Astrocyte of the cerebellum (primary cell): Measurements from ENCODE around the gene ZBP1.

ENCODE experiments used
- DNase-seq: peaks from one replicate; pipeline ENCODE4 v3.0.0-alpha.2; 2011; ENCODE audit warnings: low read depth
- H3K4me3 ChIP-seq: 2 replicates; pipeline ENCODE4 v1.5.1; 2011; ENCODE audit warnings: mild to moderate bottlenecking, low read depth, low read length, moderate library complexity
- CTCF ChIP-seq: IDR thresholded peaks from 2 replicates; pipeline ENCODE4 v1.5.1; 2012; ENCODE audit warnings: low read length, low read depth, moderate library complexity, mild to moderate bottlenecking; ENCODE audit errors: missing control alignments
- in situ Hi-C: cut with HindIII; loops from 2 replicates; pipeline ENCODE4 v1.10.0; 2017; ENCODE audit warnings: low sequenced_read_pairs

Gene ZBP1

GRCh38 chr20:57557926-57558613, 62.2 kb downstream of the ZBP1 start:
- H3K4me3 ChIP-seq, result no peak overlapping the region
- no peak for DNase-seq
- in situ Hi-C loops, result no loop called here
- TF ChIP-seq CTCF, result no peak

- in situ Hi-C loops, result no loop called here
- no peak for DNase-seq
- TF ChIP-seq CTCF, result no peak
- no peak overlapping the region for H3K4me3 ChIP-seq
Observed at GRCh38 chr20:57556980-57557274, 63.3 kb downstream of the ZBP1 start.

- H3K4me3 ChIP-seq, result no peak overlapping the region
- no peak for DNase-seq
- no peak for TF ChIP-seq CTCF
- in situ Hi-C loops, result no loop called here
Observed at GRCh38 chr20:57555457-57556184, 64.6 kb downstream of the ZBP1 start.
